OCI-LY7 (cell line): ENCODE data around the gene FGD4. TPM values are rescaled to one million over a fixed set of nuclear protein-coding genes. Genes with fewer than 3 reads are reported as not detected.

ENCODE experiments used
- BruUV-seq: library from RNA; stranded (reverse); fragments of 400-500 nt; replicated peaks from 2 replicates; lab custom pipeline; 2021; lab: Mats Ljungman, UMichigan
- CTCF ChIA-PET: fragments of 300-600 bp; sonication (Branson Sonifier 250); formaldehyde crosslinking; loops from one replicate; lab custom pipeline; 2022; ENCODE audit warnings: antibody characterized with exemption; ENCODE audit not compliant: unreplicated experiment; lab: Charles Lee
- POLR2A ChIA-PET: fragments of 300-600 bp; sonication (Branson Sonifier 250); formaldehyde crosslinking; loops from one replicate; lab custom pipeline; 2022; ENCODE audit warnings: antibody characterized with exemption; lab: Charles Lee
- DNase-seq: peaks from one replicate; pipeline ENCODE4 v3.0.0-alpha.2; 2015; ENCODE audit warnings: low spot score
- H2AFZ ChIP-seq: fragments of 200-600 bp; sonication (generic), shearing (Covaris generic); 2 replicates; pipeline ENCODE4 v1.6.1; 2014; ENCODE audit warnings: mild to moderate bottlenecking, antibody characterized with exemption, low read length, moderate library complexity
- H3K27ac ChIP-seq: fragments of 200-600 bp; sonication (generic); 2 replicates; pipeline ENCODE4 v1.5.1; 2014; ENCODE audit warnings: mixed run types, low read depth, mild to moderate bottlenecking, moderate library complexity, low read length, inconsistent platforms; ENCODE audit not compliant: poor library complexity, severe bottlenecking
- H3K36me3 ChIP-seq: fragments of 200-600 bp; sonication (generic); 2 replicates; pipeline ENCODE4 v1.6.1; 2014; ENCODE audit warnings: mild to moderate bottlenecking, antibody characterized with exemption, low read length, moderate library complexity, mixed read lengths; ENCODE audit not compliant: insufficient read depth
- H3K4me1 ChIP-seq: fragments of 200-600 bp; sonication (generic); 2 replicates; pipeline ENCODE4 v1.5.1; 2014; ENCODE audit warnings: mild to moderate bottlenecking, low read length; ENCODE audit not compliant: insufficient read depth, poor library complexity, severe bottlenecking
- H3K4me2 ChIP-seq: fragments of 200-600 bp; sonication (generic); 2 replicates; pipeline ENCODE4 v1.6.1; 2014; ENCODE audit warnings: mild to moderate bottlenecking, low read length
- H3K4me3 ChIP-seq: fragments of 200-600 bp; sonication (generic); 2 replicates; pipeline ENCODE4 v1.5.1; 2014; ENCODE audit warnings: mild to moderate bottlenecking, low read depth, low read length; ENCODE audit not compliant: poor library complexity, severe bottlenecking
- H3K79me2 ChIP-seq: fragments of 200-600 bp; sonication (generic); 2 replicates; pipeline ENCODE4 v1.6.1; 2016; ENCODE audit warnings: low read depth, mild to moderate bottlenecking, low read length, moderate library complexity, mixed read lengths; ENCODE audit not compliant: insufficient read depth
- H3K9me2 ChIP-seq: fragments of 200-600 bp; sonication (generic); 2 replicates; pipeline ENCODE4 v1.6.1; 2016; ENCODE audit warnings: mild to moderate bottlenecking, low read length, mixed read lengths; ENCODE audit not compliant: insufficient read depth
- H3K9me3 ChIP-seq: fragments of 200-600 bp; sonication (generic); 2 replicates; pipeline ENCODE4 v1.6.1; 2014; ENCODE audit warnings: mild to moderate bottlenecking, mixed run types, low read length, mixed read lengths
- H4K20me1 ChIP-seq: fragments of 200-600 bp; sonication (generic); 2 replicates; pipeline ENCODE4 v1.6.1; 2014; ENCODE audit warnings: mild to moderate bottlenecking, antibody characterized with exemption, low read length, moderate library complexity, mixed read lengths; ENCODE audit not compliant: insufficient read depth
- EZH2phosphoT487 ChIP-seq: fragments of 200-600 bp; sonication (generic); IDR thresholded peaks from 2 replicates; pipeline ENCODE4 v1.6.1; 2018; ENCODE audit warnings: low read depth, borderline replicate concordance, mild to moderate bottlenecking, mixed run types, antibody characterized with exemption, low read length, moderate library complexity, mixed read lengths
- intact Hi-C: fragments of 100-400 bp; cut with micrococcal nuclease; formaldehyde crosslinking; loops from one replicate; pipeline ENCODE4 v1.10.0; 2022; ENCODE audit not compliant: unreplicated experiment
- total RNA-seq, 2 experiments: library from RNA; depleted of rRNA in 1 of 2; stranded (reverse); fragments of >200 nt in 1 of 2; shearing (Covaris generic) in 1 of 2; gene quantifications; 2 replicates each; pipeline ENCODE4 v1.2.3, GENCODE V29; 2014 to 2022
- TF ChIP-seq, protein P1 (sequence below): fragments of 200-600 bp; sonication (generic); conservative IDR thresholded peaks from 2 replicates; pipeline ENCODE4 v1.5.1; 2014; ENCODE audit warnings: mild to moderate bottlenecking, antibody characterized with exemption, low read length, moderate library complexity, mixed read lengths

FGD4 gene
- total RNA-seq, 2 experiments from 2014 or later, result 14.9 to 19.3 TPM

DNA sequence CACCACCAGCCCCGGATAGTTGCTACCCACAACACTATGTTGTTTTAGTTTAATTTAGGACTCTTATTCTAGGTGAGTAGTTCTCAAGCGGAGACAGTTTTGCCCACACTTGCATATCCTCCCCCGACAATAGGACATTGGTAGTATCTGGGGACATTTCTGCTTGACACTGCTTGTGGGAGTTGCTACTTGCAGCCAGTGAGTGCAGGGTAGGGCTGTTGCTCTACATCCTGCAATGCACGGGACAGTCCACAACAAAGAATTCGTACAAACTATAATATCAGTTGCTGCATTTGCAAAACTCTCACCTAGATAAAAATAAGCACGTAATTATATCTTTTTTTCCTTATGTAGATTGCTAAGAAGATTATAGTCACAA lies 167.9 kb downstream of the FGD4 start:
- no TSS peak for BruUV-seq
- Histone ChIP-seq H3K9me3 (no peaks in the 10 kb centered on the region), H3K27ac (no peak overlapping the region), H4K20me1 (no peaks in the 10 kb centered on the region), H3K36me3 (peaks cover 55% of the 10 kb centered on the region), H3K79me2 (peaks cover under 1% of the 10 kb centered on the region; the same call in 1 of the 2 replicates), H3K4me2 (no peak overlapping the region), H3K4me1 (peaks cover 5% of the 10 kb centered on the region), H2AFZ (no peak overlapping the region), H3K9me2 (no peaks in the 10 kb centered on the region), H3K4me3 (no peak overlapping the region)
- no peak for TF ChIP-seq EZH2phosphoT487
- TF ChIP-seq, protein P1, sequence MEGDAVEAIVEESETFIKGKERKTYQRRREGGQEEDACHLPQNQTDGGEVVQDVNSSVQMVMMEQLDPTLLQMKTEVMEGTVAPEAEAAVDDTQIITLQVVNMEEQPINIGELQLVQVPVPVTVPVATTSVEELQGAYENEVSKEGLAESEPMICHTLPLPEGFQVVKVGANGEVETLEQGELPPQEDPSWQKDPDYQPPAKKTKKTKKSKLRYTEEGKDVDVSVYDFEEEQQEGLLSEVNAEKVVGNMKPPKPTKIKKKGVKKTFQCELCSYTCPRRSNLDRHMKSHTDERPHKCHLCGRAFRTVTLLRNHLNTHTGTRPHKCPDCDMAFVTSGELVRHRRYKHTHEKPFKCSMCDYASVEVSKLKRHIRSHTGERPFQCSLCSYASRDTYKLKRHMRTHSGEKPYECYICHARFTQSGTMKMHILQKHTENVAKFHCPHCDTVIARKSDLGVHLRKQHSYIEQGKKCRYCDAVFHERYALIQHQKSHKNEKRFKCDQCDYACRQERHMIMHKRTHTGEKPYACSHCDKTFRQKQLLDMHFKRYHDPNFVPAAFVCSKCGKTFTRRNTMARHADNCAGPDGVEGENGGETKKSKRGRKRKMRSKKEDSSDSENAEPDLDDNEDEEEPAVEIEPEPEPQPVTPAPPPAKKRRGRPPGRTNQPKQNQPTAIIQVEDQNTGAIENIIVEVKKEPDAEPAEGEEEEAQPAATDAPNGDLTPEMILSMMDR, result no peak
- ChIA-PET CTCF (no interaction called here), POLR2A (interaction anchor here (1.2 kb wide), 1 partner anchor 17 kb away, joined by 4 read pairs; no protein-coding TSS in a partner anchor)
- intact Hi-C loops, result no loop called here
- DNase-seq, result no peak

DNA sequence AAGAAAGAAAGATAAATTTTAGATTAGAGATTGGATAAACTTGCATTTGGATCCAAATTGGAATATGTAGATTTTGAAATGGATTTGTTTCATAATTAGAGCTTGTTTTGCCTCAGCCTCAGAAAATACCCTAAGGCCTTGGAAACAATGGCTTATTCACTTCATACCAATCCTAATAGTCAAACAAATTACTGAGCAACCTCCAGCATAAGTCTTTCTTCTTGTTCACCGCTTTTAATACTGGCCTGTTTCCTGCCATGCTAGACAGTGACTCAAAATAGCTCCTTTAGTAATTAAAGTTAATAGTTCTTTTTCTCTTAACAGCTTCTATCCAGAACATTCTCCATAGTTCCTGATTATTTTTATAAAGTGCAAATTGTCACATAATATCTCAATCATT lies 168.9 kb downstream of the FGD4 start:
- H3K79me2 ChIP-seq, result no peaks in the 10 kb centered on the region; the same call in 1 of the 2 replicates
- CTCF ChIA-PET, result no interaction called here
- no peak for TF ChIP-seq EZH2phosphoT487

DNA sequence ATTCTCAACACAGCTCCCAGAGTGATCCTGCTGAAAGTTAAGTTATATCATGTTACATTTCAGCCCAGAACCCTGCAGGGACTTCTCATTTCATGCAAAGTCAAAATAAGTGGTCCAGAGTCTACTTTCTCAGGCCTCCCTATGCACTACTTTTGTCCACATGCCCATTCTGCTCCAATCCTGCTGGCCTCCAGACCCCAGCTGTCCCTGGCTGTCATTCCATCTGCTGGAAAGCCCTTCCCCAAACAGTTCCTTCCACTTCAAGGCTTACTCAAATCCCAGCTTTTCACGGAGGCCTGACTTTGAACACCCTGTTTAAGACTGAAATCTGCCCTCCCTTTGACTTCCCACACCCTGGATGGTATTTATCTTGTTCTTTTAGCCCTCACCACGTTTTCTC lies 169.9 kb downstream of the FGD4 start:
- no peaks in the 10 kb centered on the region; the same call in 1 of the 2 replicates for H3K9me3 ChIP-seq
- H4K20me1 ChIP-seq, result no peaks in the 10 kb centered on the region
- no peak overlapping the region for H3K4me2 ChIP-seq
- no peaks in the 10 kb centered on the region; the same call in 1 of the 2 replicates for H3K79me2 ChIP-seq
- ChIA-PET CTCF (no interaction called here), POLR2A (interaction anchor here (0.6 kb wide), 1 partner anchor 210 kb away, joined by 3 read pairs; no protein-coding TSS in a partner anchor)
- H3K4me3 ChIP-seq, result no peak overlapping the region
- TF ChIP-seq EZH2phosphoT487, result no peak
- TF ChIP-seq, protein P1, result no peak
- no peaks in the 10 kb centered on the region for H3K9me2 ChIP-seq
- no peak for DNase-seq
- no peak overlapping the region for H2AFZ ChIP-seq
- BruUV-seq, result no TSS peak
- no peak overlapping the region for H3K27ac ChIP-seq
- H3K4me1 ChIP-seq, result peaks cover 5% of the 10 kb centered on the region
- intact Hi-C loops, result no loop called here
- H3K36me3 ChIP-seq, result peaks cover 55% of the 10 kb centered on the region

More for the DNA sequence above, 168.9 kb downstream of the FGD4 start:
- Histone ChIP-seq H3K4me2 (no peak overlapping the region), H4K20me1 (no peaks in the 10 kb centered on the region), H3K27ac (no peak overlapping the region), H3K4me1 (peaks cover 5% of the 10 kb centered on the region), H2AFZ (no peak overlapping the region), H3K36me3 (peaks cover 55% of the 10 kb centered on the region), H3K9me3 (no peaks in the 10 kb centered on the region), H3K4me3 (no peak overlapping the region), H3K9me2 (no peaks in the 10 kb centered on the region)
- intact Hi-C loops, result no loop called here
- BruUV-seq, result TSS peak; percentile 21
- POLR2A ChIA-PET, result interaction anchor here (0.8 to 1.2 kb wide), 3 partner anchors 18 to 100 kb away, joined by 3 to 5 read pairs (median 4); no protein-coding TSS in a partner anchor
- DNase-seq, result no peak
